Measurements from ENCODE around the gene BDH1. TPM values are rescaled to one million over a fixed set of nuclear protein-coding genes. Genes with fewer than 3 reads are reported as not detected.

BDH1 gene
- total and polyA plus RNA-seq, 2 experiments from 2014 or later: 61.8 to 62.9 TPM

DNA sequence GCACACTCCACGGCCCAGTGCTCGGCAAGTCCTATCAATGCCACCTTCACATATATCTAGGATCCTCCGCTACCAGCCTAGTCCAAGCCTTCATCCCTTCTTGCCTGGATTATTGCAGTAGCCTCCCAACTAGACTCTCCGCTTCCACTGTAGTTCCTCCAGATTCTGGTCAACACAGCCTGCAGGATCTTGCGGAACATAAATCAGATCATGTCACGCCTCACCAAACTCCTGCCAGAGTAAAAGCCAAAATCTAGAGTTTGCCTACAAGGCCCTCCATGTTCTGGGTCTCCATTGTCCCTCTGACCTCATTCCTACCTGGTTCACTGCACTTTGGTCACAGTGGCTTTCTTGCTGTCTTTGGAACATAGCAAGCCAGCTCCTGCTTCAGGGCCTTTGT lies 3.6 kb downstream of the BDH1 start:
- no peaks in the 10 kb centered on the region for H4K20me1 ChIP-seq (ENCODE audit: insufficient read depth, poor library complexity, severe bottlenecking)
- TF ChIP-seq EZH2 (IDR thresholded peaks at IDR 0.05; ENCODE audit: borderline replicate concordance) (no peak), EZH2phosphoT487 (IDR thresholded peaks at IDR 0.05; ENCODE audit: low read depth, severe bottlenecking, unreplicated experiment) (no peak)
- TF ChIP-seq, protein P1, sequence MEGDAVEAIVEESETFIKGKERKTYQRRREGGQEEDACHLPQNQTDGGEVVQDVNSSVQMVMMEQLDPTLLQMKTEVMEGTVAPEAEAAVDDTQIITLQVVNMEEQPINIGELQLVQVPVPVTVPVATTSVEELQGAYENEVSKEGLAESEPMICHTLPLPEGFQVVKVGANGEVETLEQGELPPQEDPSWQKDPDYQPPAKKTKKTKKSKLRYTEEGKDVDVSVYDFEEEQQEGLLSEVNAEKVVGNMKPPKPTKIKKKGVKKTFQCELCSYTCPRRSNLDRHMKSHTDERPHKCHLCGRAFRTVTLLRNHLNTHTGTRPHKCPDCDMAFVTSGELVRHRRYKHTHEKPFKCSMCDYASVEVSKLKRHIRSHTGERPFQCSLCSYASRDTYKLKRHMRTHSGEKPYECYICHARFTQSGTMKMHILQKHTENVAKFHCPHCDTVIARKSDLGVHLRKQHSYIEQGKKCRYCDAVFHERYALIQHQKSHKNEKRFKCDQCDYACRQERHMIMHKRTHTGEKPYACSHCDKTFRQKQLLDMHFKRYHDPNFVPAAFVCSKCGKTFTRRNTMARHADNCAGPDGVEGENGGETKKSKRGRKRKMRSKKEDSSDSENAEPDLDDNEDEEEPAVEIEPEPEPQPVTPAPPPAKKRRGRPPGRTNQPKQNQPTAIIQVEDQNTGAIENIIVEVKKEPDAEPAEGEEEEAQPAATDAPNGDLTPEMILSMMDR (IDR thresholded peaks at IDR 0.05; ENCODE audit: poor library complexity): no peak
- WGBS (ENCODE audit: low lambda C conversion rate, missing lambda C conversion rate): 95% methylated on average over 6 of the region's 6 CpGs
- no peak overlapping the region for H2AFZ ChIP-seq
- H3K79me2 ChIP-seq: peaks cover 62% of the 10 kb centered on the region
- H3K27me3 ChIP-seq: no peaks in the 10 kb centered on the region
- H3K4me2 ChIP-seq: no peak overlapping the region
- H3K36me3 ChIP-seq (replicated peaks; ENCODE audit: insufficient read depth, low read depth): no peaks in the 10 kb centered on the region
- peaks cover 11% of the 10 kb centered on the region for H3K4me1 ChIP-seq (ENCODE audit: insufficient read depth)
- no peak for DNase-seq (ENCODE audit: low spot score)
- H3K9me3 ChIP-seq (ENCODE audit: low read depth): no peaks in the 10 kb centered on the region
- no peaks in the 10 kb centered on the region for H3K9me2 ChIP-seq (replicated peaks; ENCODE audit: insufficient read depth)
- H3K4me3 ChIP-seq: no peak overlapping the region
- H3K27ac ChIP-seq: no peak overlapping the region

DNA sequence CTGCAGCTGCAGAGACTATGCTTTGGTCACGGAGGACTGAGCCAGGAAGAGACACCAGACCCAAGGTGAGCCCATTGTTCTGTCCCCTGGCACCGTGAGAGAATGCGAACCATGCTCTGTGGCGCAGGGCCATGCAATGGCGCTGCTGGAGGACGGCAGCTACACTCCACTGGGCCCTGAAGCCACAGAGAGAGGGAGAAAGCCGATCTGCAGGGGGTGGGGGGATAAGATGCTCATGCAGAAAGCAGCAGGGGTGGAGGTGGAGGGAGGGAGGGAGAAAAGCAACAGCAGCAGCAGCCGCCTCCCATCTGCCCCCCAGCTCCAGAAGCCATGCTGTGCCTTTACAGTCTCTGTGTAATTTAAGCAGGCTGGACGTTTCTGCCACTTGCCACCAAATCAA lies 5.3 kb downstream of the BDH1 start:
- Histone ChIP-seq H3K27me3 (no peaks in the 10 kb centered on the region), H3K27ac (no peak overlapping the region), H3K9me2 (replicated peaks; ENCODE audit: insufficient read depth) (no peaks in the 10 kb centered on the region), H3K4me1 (ENCODE audit: insufficient read depth) (peaks cover 11% of the 10 kb centered on the region), H3K79me2 (peaks cover 61% of the 10 kb centered on the region), H4K20me1 (ENCODE audit: insufficient read depth, poor library complexity, severe bottlenecking) (no peaks in the 10 kb centered on the region), H3K9me3 (ENCODE audit: low read depth) (no peaks in the 10 kb centered on the region), H3K4me3 (no peak overlapping the region), H3K36me3 (replicated peaks; ENCODE audit: insufficient read depth, low read depth) (no peaks in the 10 kb centered on the region), H3K4me2 (no peak overlapping the region), H2AFZ (no peak overlapping the region)
- TF ChIP-seq EZH2phosphoT487 (IDR thresholded peaks at IDR 0.05; ENCODE audit: low read depth, severe bottlenecking, unreplicated experiment) (no peak), EZH2 (IDR thresholded peaks at IDR 0.05; ENCODE audit: borderline replicate concordance) (no peak)
- TF ChIP-seq, protein P1 (IDR thresholded peaks at IDR 0.05; ENCODE audit: poor library complexity): no peak
- DNase-seq (ENCODE audit: low spot score): no peak
- WGBS (ENCODE audit: low lambda C conversion rate, missing lambda C conversion rate): 64% methylated on average over 9 of the region's 9 CpGs

DNA sequence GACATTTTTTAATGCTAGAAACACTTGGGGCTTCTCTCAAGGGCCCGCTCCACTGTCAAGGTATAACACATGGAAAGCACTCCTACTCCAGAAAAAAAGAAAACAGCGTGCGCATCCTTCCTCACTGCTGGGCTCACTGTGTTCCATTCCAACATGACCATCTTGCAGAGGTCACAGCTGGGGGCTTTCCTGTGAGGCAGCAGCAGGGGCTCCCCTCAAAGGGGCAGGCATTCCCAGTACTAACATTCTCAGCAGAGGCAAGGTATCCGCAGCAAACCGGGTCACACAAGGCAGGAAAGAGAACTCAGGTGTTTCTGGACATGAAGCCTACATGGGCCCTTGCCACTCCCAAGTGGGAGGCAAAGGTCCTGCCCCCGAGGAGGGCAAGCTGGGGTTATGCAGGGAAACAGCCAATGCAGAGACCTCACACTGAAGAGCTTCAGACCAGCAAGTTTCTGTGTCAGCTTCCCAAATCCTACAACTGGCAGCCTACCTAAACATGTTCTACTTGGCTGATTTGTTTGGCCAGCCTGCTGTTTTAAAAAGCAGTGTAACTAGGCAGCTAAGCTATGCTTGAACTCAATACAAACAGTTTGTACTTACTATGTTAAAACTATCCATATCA lies 6.4 kb downstream of the BDH1 start:
- H3K4me1 ChIP-seq (ENCODE audit: insufficient read depth): peaks cover 11% of the 10 kb centered on the region
- no peak overlapping the region for H3K4me3 ChIP-seq
- no peak overlapping the region for H3K27ac ChIP-seq
- peaks cover 67% of the 10 kb centered on the region for H3K79me2 ChIP-seq
- no peaks in the 10 kb centered on the region for H4K20me1 ChIP-seq (ENCODE audit: insufficient read depth, poor library complexity, severe bottlenecking)
- H3K4me2 ChIP-seq: no peak overlapping the region
- H2AFZ ChIP-seq: no peak overlapping the region
- no peaks in the 10 kb centered on the region for H3K9me2 ChIP-seq (replicated peaks; ENCODE audit: insufficient read depth)
- no peaks in the 10 kb centered on the region for H3K9me3 ChIP-seq (ENCODE audit: low read depth)
- 78% methylated on average over 6 of the region's 6 CpGs for WGBS (ENCODE audit: low lambda C conversion rate, missing lambda C conversion rate)
- H3K36me3 ChIP-seq (replicated peaks; ENCODE audit: insufficient read depth, low read depth): no peaks in the 10 kb centered on the region
- no peak for DNase-seq (ENCODE audit: low spot score)
- H3K27me3 ChIP-seq: no peaks in the 10 kb centered on the region
- TF ChIP-seq, protein P1 (IDR thresholded peaks at IDR 0.05; ENCODE audit: poor library complexity): no peak
- TF ChIP-seq EZH2 (IDR thresholded peaks at IDR 0.05; ENCODE audit: borderline replicate concordance) (no peak), EZH2phosphoT487 (IDR thresholded peaks at IDR 0.05; ENCODE audit: low read depth, severe bottlenecking, unreplicated experiment) (no peak)

All from hepatocyte (in vitro differentiated cells).